ENCODE measurements around the gene SLC35F6.
"Not testable (repeated sequence)": the region's sequence is repeated elsewhere in the genome, so short reads cannot be mapped to it uniquely, and the experiment has no call there.

The SLC35F6 gene

GRCh38 chr2:26757873-26758789 is 6.0 kb upstream of the SLC35F6 start:
- DNase-seq = no peak

GRCh38 chr2:26758790-26759321 is 5.2 kb upstream of the SLC35F6 start:
- DNase-seq = no peak

GRCh38 chr2:26759845-26760244 is 4.2 kb upstream of the SLC35F6 start:
- DNase-seq = no peak

- DNase-seq = not testable (repeated sequence)
Observed at GRCh38 chr2:26760991-26761390, 3.1 kb upstream of the SLC35F6 start.

- no peak for DNase-seq
Observed at GRCh38 chr2:26763019-26763418, 1.1 kb upstream of the SLC35F6 start.

- no peak for DNase-seq
Observed at GRCh38 chr2:26764906-26765305, 822 bp downstream of the SLC35F6 start.

- DNase-seq = no peak
Observed at GRCh38 chr2:26765475-26766200, 1.6 kb downstream of the SLC35F6 start.

- no peak for DNase-seq
Observed at GRCh38 chr2:26767129-26767528, 3.0 kb downstream of the SLC35F6 start.

- DNase-seq = no peak
Observed at GRCh38 chr2:26767894-26768487, 3.9 kb downstream of the SLC35F6 start.

GRCh38 chr2:26768759-26769088 is 4.6 kb downstream of the SLC35F6 start:
- no peak for DNase-seq

- no peak for DNase-seq
Observed at GRCh38 chr2:26769089-26769761, 5.1 kb downstream of the SLC35F6 start.

- DNase-seq = no peak
Observed at GRCh38 chr2:26770986-26771586, 7.0 kb downstream of the SLC35F6 start.

- no peak for DNase-seq
Observed at GRCh38 chr2:26772064-26773001, 8.2 kb downstream of the SLC35F6 start.

- DNase-seq = no peak
Observed at GRCh38 chr2:26776195-26776800, 12.2 kb downstream of the SLC35F6 start.

- no peak for DNase-seq
Observed at GRCh38 chr2:26778098-26778497, 14.0 kb downstream of the SLC35F6 start.

GRCh38 chr2:26778507-26778906 is 14.4 kb downstream of the SLC35F6 start:
- no peak for DNase-seq

GRCh38 chr2:26780203-26780760 is 16.2 kb downstream of the SLC35F6 start:
- no peak for DNase-seq

GRCh38 chr2:26782876-26783704 is 19.0 kb downstream of the SLC35F6 start:
- no peak for DNase-seq

- no peak for DNase-seq
Observed at GRCh38 chr2:26784570-26785234, 20.6 kb downstream of the SLC35F6 start.
